Right lobe of liver (tissue), 6 donors: ENCODE measurements around the gene ITGB1. TPM values are rescaled to one million over a fixed set of nuclear protein-coding genes. Genes with fewer than 3 reads are reported as not detected.

Experiments
- ATAC-seq, 4 donors: fragments of 200-7000 bp; cut with Tn5 transposase; one replicate each; pipeline ENCODE4 v1.9.1; 2020; ENCODE audit warnings: mild to moderate bottlenecking in 4 of 4, moderate library complexity in 4 of 4
- DNase-seq, 3 donors: peaks; one replicate each; pipeline ENCODE4 v3.0.0-alpha.2; 2020
- H3K27ac ChIP-seq, 3 donors: fragments of 200-600 bp; one replicate each; pipeline ENCODE4 v1.8.0; 2022
- H3K27me3 ChIP-seq, 2 donors: fragments of 200-600 bp; one replicate each; pipeline ENCODE4 v1.8.0; 2022
- H3K36me3 ChIP-seq, 4 donors: fragments of 200-600 bp; sonication (generic) in 1 of 4; one replicate each; pipeline versions ENCODE4 v1.5.1 to v1.8.0; 2017 to 2022; ENCODE audit warnings: control low read depth in 1 of 4
- H3K4me1 ChIP-seq, 4 donors: fragments of 200-600 bp; sonication (generic) in 1 of 4; one replicate each; pipeline versions ENCODE4 v1.5.1 to v1.8.0; 2017 to 2022; ENCODE audit warnings: control low read depth in 1 of 4
- H3K4me3 ChIP-seq, 3 donors: fragments of 200-600 bp; one replicate each; pipeline ENCODE4 v1.8.0; 2022
- H3K9me3 ChIP-seq, 4 donors: fragments of 200-600 bp; sonication (generic) in 1 of 4; one replicate each; pipeline versions ENCODE4 v1.5.1 to v1.8.0; 2017 to 2022; ENCODE audit warnings: control low read depth in 1 of 4
- CTCF ChIP-seq, 4 donors: fragments of 200-600 bp in 3 of 4; fragments of 450-650 bp in 1 of 4; IDR thresholded peaks; one replicate each; pipeline versions ENCODE4 v1.5.1 to v1.8.0; 2016 to 2022; ENCODE audit warnings: antibody characterized with exemption in 4 of 4, mild to moderate bottlenecking in 2 of 4
- POLR2A ChIP-seq: fragments of 450-650 bp; IDR thresholded peaks from one replicate; pipeline ENCODE4 v1.6.1; 2017; ENCODE audit warnings: antibody characterized with exemption, mild to moderate bottlenecking
- WGBS: methylation state at CpG from one replicate; pipeline ENCODE4 v1.1.6; 2018; ENCODE audit warnings: low coverage, low lambda C conversion rate; ENCODE audit not compliant: insufficient coverage; ENCODE audit errors: missing lambda C conversion rate; 5-methylcytosine and 5-hydroxymethylcytosine counted together
- intact Hi-C, 2 donors: fragments of 100-400 bp; cut with DNase I; formaldehyde crosslinking; loops; one replicate each; pipeline versions ENCODE4 v1.11.2 to v1.14.1; 2022
- total RNA-seq, 6 experiments: library from RNA; depleted of rRNA in 2 of 6; stranded (reverse); fragments of >200 nt in 2 of 6; fragmentation: NEBNext Ultra II Directional in 3 of 6; extraction: Animal tissue kit (Norgen Biotek cat#: 25700) in 3 of 6; gene quantifications; one replicate each; pipeline versions ENCODE4 v1.1.0 to v1.2.4, GENCODE V29; 2016 to 2023
- donor health status: DM: no; HTN: yes; CAD: no.
- donor health status: DM: no; HTN: no; CAD: no.
- donor health status: DM: no; HTN: no; CAD: no.
- donor health status: DM: no; HTN: yes; CAD: no.
- donor health status: DM: no; HTN: yes; CAD: no.

ITGB1 gene
- total RNA-seq, 6 experiments from 2014 or later = 120 to 301 (median 239) TPM

GRCh38 chr10:32984003-32984600, 26.1 kb upstream of the ITGB1 start:
- ATAC-seq = no peak
- H3K27ac ChIP-seq = peak overlapping the region; percentile 96 to 98 (median 98)

GRCh38 chr10:32982911-32983909, 25.2 kb upstream of the ITGB1 start:
- peak; percentile 43 to 61 (median 57) for ATAC-seq
- no peak for TF ChIP-seq CTCF (IDR thresholded peaks at IDR 0.05)
- TF ChIP-seq POLR2A = peak; percentile 84
- no peaks in the 10 kb centered on the region for H3K27me3 ChIP-seq
- no peaks in the 10 kb centered on the region for H3K9me3 ChIP-seq
- no peaks in the 10 kb centered on the region for H3K36me3 ChIP-seq
- peaks cover 0 to 55% (median 26%) of the 10 kb centered on the region in 4 donors for H3K4me1 ChIP-seq
- intact Hi-C loops = no loop called here
- peak overlapping the region in 1 of 3 donors; percentile 25 for H3K4me3 ChIP-seq
- 45% methylated on average over 4 of the region's 4 CpGs for WGBS
- peak; percentile 52 to 69 (median 66) for DNase-seq
- peak overlapping the region; percentile 96 to 98 (median 98) for H3K27ac ChIP-seq

More at GRCh38 chr10:32984003-32984600, 26.1 kb upstream of the ITGB1 start:
- Histone ChIP-seq H3K27me3 (no peaks in the 10 kb centered on the region), H3K4me1 (peaks cover 0 to 55% (median 26%) of the 10 kb centered on the region in 4 donors), H3K4me3 (peak overlapping the region in 1 of 3 donors; percentile 25), H3K36me3 (no peaks in the 10 kb centered on the region), H3K9me3 (no peaks in the 10 kb centered on the region)
- intact Hi-C loops = no loop called here
- 100% methylated on average over 2 of the region's 4 CpGs for WGBS
- TF ChIP-seq CTCF (IDR thresholded peaks at IDR 0.05) = no peak
- no peak for TF ChIP-seq POLR2A
- no peak for DNase-seq

- peak in 1 of 4 donors; percentile 23 for ATAC-seq
- no peak for TF ChIP-seq POLR2A
- TF ChIP-seq CTCF (IDR thresholded peaks at IDR 0.05) = no peak
- peak overlapping the region; percentile 96 to 98 (median 98) for H3K27ac ChIP-seq
- peak overlapping the region in 1 of 3 donors; percentile 25 for H3K4me3 ChIP-seq
- 52% methylated on average over 9 of the region's 9 CpGs for WGBS
- no peaks in the 10 kb centered on the region for H3K27me3 ChIP-seq
- H3K9me3 ChIP-seq = no peaks in the 10 kb centered on the region
- H3K4me1 ChIP-seq = peaks cover 0 to 55% (median 26%) of the 10 kb centered on the region in 4 donors
- intact Hi-C loops = no loop called here
- no peaks in the 10 kb centered on the region for H3K36me3 ChIP-seq
- DNase-seq = no peak
Observed at GRCh38 chr10:32982293-32982709, 24.3 kb upstream of the ITGB1 start.

DNA sequence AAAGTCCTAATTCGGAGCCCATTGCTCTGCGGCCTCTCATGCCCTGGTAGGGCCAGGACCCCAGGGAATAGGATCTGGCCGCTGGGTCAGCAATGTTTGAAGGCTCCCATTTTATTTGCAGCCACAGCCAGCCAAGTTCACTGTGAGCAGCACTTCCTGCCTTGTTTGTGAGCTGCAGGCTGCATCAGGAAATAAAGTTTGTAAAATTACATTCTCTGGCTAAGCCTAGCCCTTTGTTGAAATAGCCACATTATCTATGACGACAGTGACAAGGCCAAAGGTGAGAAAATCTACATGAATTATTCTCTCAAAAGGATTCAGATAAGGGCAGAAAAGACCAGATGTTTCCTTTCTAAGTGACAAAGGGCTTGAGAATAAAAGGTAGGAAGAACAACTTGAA, 23.7 kb upstream of the ITGB1 start:
- no peaks in the 10 kb centered on the region for H3K27me3 ChIP-seq
- H3K9me3 ChIP-seq = no peaks in the 10 kb centered on the region
- peak; percentile 90 for TF ChIP-seq POLR2A
- TF ChIP-seq CTCF (IDR thresholded peaks at IDR 0.05) = no peak
- 17% methylated on average over 4 of the region's 4 CpGs for WGBS
- intact Hi-C loops = no loop called here
- peaks cover 0 to 55% (median 26%) of the 10 kb centered on the region in 4 donors for H3K4me1 ChIP-seq
- ATAC-seq = peak; percentile 28 to 53 (median 40)
- DNase-seq = peak in 2 of 3 donors; percentile 50 to 54
- H3K36me3 ChIP-seq = no peaks in the 10 kb centered on the region
- no peak overlapping the region for H3K4me3 ChIP-seq
- peak overlapping the region; percentile 96 to 98 (median 98) for H3K27ac ChIP-seq
